H1 (cell line): ENCODE measurements around the gene TEX22. TPM values are rescaled to one million over a fixed set of nuclear protein-coding genes. Genes with fewer than 3 reads are reported as not detected.

ENCODE experiments used
- CTCF ChIA-PET: fragments of 300-600 bp; sonication (Branson Sonifier 250); formaldehyde crosslinking; loops from one replicate; lab custom pipeline; 2021; ENCODE audit not compliant: partially characterized antibody; lab: Charles Lee
- POLR2A ChIA-PET: fragments of 300-600 bp; sonication (Branson Sonifier 250); formaldehyde crosslinking; loops from one replicate; lab custom pipeline; 2021; ENCODE audit warnings: inconsistent platforms; ENCODE audit not compliant: partially characterized antibody; lab: Charles Lee
- DNase-seq, 2 experiments: peaks; one replicate each; pipeline versions ENCODE4 v3.0.0 to v3.0.0-alpha.2; 2010 to 2022; ENCODE audit warnings: low spot score in 2 of 2, low read depth in 1 of 2, mixed read lengths in 1 of 2
- FAIRE-seq: peaks from 2 replicates; lab custom pipeline; 2011; peaks lifted over from hg19 to GRCh38; lab: Jason Lieb, UNC
- H2AFZ ChIP-seq: 2 replicates; pipeline ENCODE4 v1.8.1; 2012; ENCODE audit warnings: low read length, inconsistent platforms
- H2AK5ac ChIP-seq: 2 replicates; pipeline ENCODE4 v1.6.1; 2013; ENCODE audit warnings: low read depth, low read length
- H2BK120ac ChIP-seq: replicated peaks from 2 replicates; pipeline ENCODE3; 2013; ENCODE audit warnings: low read depth, low read length, inconsistent platforms
- H2BK12ac ChIP-seq: 2 replicates; pipeline ENCODE4 v1.6.1; 2013; ENCODE audit warnings: low read depth, low read length
- H2BK15ac ChIP-seq: 2 replicates; pipeline ENCODE4 v1.6.1; 2013; ENCODE audit warnings: low read length
- H2BK20ac ChIP-seq: 2 replicates; pipeline ENCODE4 v1.6.1; 2013; ENCODE audit warnings: low read length
- H2BK5ac ChIP-seq: 2 replicates; pipeline ENCODE4 v1.6.1; 2013; ENCODE audit warnings: low read depth, low read length
- H3K14ac ChIP-seq: 2 replicates; pipeline ENCODE4 v1.6.1; 2013; ENCODE audit warnings: inconsistent platforms; ENCODE audit not compliant: insufficient read length
- H3K18ac ChIP-seq: 2 replicates; pipeline ENCODE4 v1.6.1; 2013; ENCODE audit warnings: low read length; ENCODE audit errors: extremely low read depth
- H3K23ac ChIP-seq: 2 replicates; pipeline ENCODE4 v1.6.1; 2013; ENCODE audit warnings: inconsistent platforms; ENCODE audit not compliant: insufficient read length
- H3K23me2 ChIP-seq: 2 replicates; pipeline ENCODE4 v1.6.1; 2013; ENCODE audit warnings: low read depth, low read length
- H3K27ac ChIP-seq: 2 replicates; pipeline ENCODE4 v1.6.1; 2011; ENCODE audit warnings: low read depth, low read length, inconsistent platforms
- H3K27me3 ChIP-seq, 4 experiments: replicated peaks in 1 of 4; 1 replicate in 1 of 4; 2 replicates in 3 of 4; pipeline versions ENCODE4 v1.6.1 to v1.8.1; 2011 to 2013; ENCODE audit warnings: low read length in 3 of 4, mild to moderate bottlenecking in 3 of 4, inconsistent platforms in 2 of 4, mixed read lengths in 2 of 4, moderate library complexity in 1 of 4; ENCODE audit not compliant: control insufficient read depth in 3 of 4, insufficient read depth in 3 of 4; ENCODE audit errors: extremely low read depth in 1 of 4
- H3K36me3 ChIP-seq, 4 experiments: 2 replicates each; pipeline versions ENCODE4 v1.6.1 to v1.8.1; 2011 to 2013; ENCODE audit warnings: mild to moderate bottlenecking in 4 of 4, low read length in 3 of 4, moderate library complexity in 2 of 4, control low read depth in 1 of 4, inconsistent platforms in 1 of 4; ENCODE audit not compliant: insufficient read depth in 4 of 4, control insufficient read depth in 2 of 4
- H3K4ac ChIP-seq: replicated peaks from 2 replicates; pipeline ENCODE3; 2013; ENCODE audit warnings: low read length, low read depth, mixed read lengths, inconsistent platforms; ENCODE audit not compliant: insufficient read length
- H3K4me1 ChIP-seq, 4 experiments: replicated peaks in 1 of 4; 1 replicate in 1 of 4; 2 replicates in 3 of 4; pipeline versions ENCODE4 v1.6.1 to v1.8.1; 2011 to 2013; ENCODE audit warnings: low read length in 3 of 4, inconsistent platforms in 2 of 4, mixed read lengths in 1 of 4; ENCODE audit not compliant: insufficient read depth in 4 of 4, control insufficient read depth in 3 of 4
- H3K4me2 ChIP-seq, 2 experiments: 2 replicates each; pipeline versions ENCODE4 v1.6.1 to v1.8.1; 2011 to 2013; ENCODE audit warnings: low read depth in 2 of 2, low read length in 2 of 2, control low read depth in 1 of 2, inconsistent platforms in 1 of 2, mild to moderate bottlenecking in 1 of 2; ENCODE audit not compliant: insufficient read depth in 1 of 2
- H3K4me3 ChIP-seq, 4 experiments: fragments of 200-600, 300-600 bp in 1 of 4; sonication (generic), shearing (Covaris generic), sonication (Bioruptor Twin) in 1 of 4; 2 replicates each; pipeline versions ENCODE4 v1.5.1 to v1.8.1; 2011 to 2016; ENCODE audit warnings: low read length in 4 of 4, low read depth in 3 of 4, control low read depth in 2 of 4, inconsistent platforms in 2 of 4, mild to moderate bottlenecking in 2 of 4, mixed read lengths in 1 of 4, moderate library complexity in 1 of 4; ENCODE audit not compliant: insufficient read depth in 2 of 4; ENCODE audit errors: extremely low read depth in 1 of 4
- H3K56ac ChIP-seq: replicated peaks from 2 replicates; pipeline ENCODE3; 2013; ENCODE audit warnings: low read depth, mild to moderate bottlenecking, mixed read lengths, low read length, inconsistent platforms; ENCODE audit not compliant: insufficient read length
- H3K79me1 ChIP-seq: 2 replicates; pipeline ENCODE4 v1.6.1; 2013; ENCODE audit warnings: low read depth, low read length, control low read depth
- H3K79me2 ChIP-seq, 2 experiments: 2 replicates each; pipeline versions ENCODE4 v1.6.1 to v1.8.1; 2012 to 2013; ENCODE audit warnings: low read length in 2 of 2, mild to moderate bottlenecking in 2 of 2, inconsistent platforms in 1 of 2; ENCODE audit not compliant: insufficient read depth in 2 of 2, control insufficient read depth in 1 of 2
- H3K9ac ChIP-seq, 4 experiments: replicated peaks in 1 of 4; 1 replicate in 1 of 4; 2 replicates in 3 of 4; pipeline versions ENCODE4 v1.6.1 to v1.8.1; 2011 to 2013; ENCODE audit warnings: low read depth in 3 of 4, low read length in 3 of 4, control low read depth in 2 of 4, mild to moderate bottlenecking in 2 of 4, moderate library complexity in 2 of 4, inconsistent platforms in 1 of 4; ENCODE audit errors: extremely low read depth in 1 of 4
- H3K9me3 ChIP-seq, 2 experiments: 2 replicates each; pipeline versions ENCODE4 v1.6.1 to v1.8.1; 2012 to 2013; ENCODE audit warnings: mild to moderate bottlenecking in 2 of 2, moderate library complexity in 2 of 2, control low read depth in 1 of 2, inconsistent platforms in 1 of 2, low read depth in 1 of 2, low read length in 1 of 2, mixed read lengths in 1 of 2; ENCODE audit not compliant: insufficient read depth in 2 of 2
- H4K20me1 ChIP-seq, 2 experiments: replicated peaks in 1 of 2; 2 replicates each; pipeline versions ENCODE3 to v1.8.1; 2011 to 2013; ENCODE audit warnings: inconsistent platforms in 2 of 2, low read length in 2 of 2, mild to moderate bottlenecking in 1 of 2; ENCODE audit not compliant: insufficient read depth in 2 of 2, control insufficient read depth in 1 of 2
- H4K5ac ChIP-seq: 2 replicates; pipeline ENCODE4 v1.6.1; 2013; ENCODE audit warnings: low read length, low read depth, mixed read lengths, inconsistent platforms; ENCODE audit not compliant: insufficient read length
- H4K8ac ChIP-seq: 2 replicates; pipeline ENCODE4 v1.8.0; 2013; ENCODE audit warnings: mild to moderate bottlenecking, moderate library complexity, low read length, inconsistent platforms; ENCODE audit not compliant: insufficient read depth; ENCODE audit errors: extremely low read depth
- H4K91ac ChIP-seq: replicated peaks from 2 replicates; pipeline ENCODE3; 2013; ENCODE audit warnings: low read length, mixed read lengths, inconsistent platforms; ENCODE audit not compliant: insufficient read length
- RBBP5 ChIP-seq: IDR thresholded peaks from 2 replicates; pipeline ENCODE4 v1.7.1; 2012; ENCODE audit warnings: low read depth, mild to moderate bottlenecking, inconsistent platforms, low read length, moderate library complexity, borderline replicate concordance
- WGBS, 2 experiments: shearing (Covaris generic) in 1 of 2; methylation state at CpG; one replicate each; pipeline versions ENCODE4 v1.1.6 to v1.1.7; 2013 to 2015; ENCODE audit warnings: low lambda C conversion rate in 2 of 2, mixed read lengths in 2 of 2, inconsistent platforms in 1 of 2, low coverage in 1 of 2, missing lambda C conversion rate in 1 of 2; ENCODE audit not compliant: insufficient replicate concordance in 2 of 2, insufficient coverage in 1 of 2, insufficient read length in 1 of 2; ENCODE audit errors: extremely low coverage in 1 of 2, missing lambda C conversion rate in 1 of 2; 5-methylcytosine and 5-hydroxymethylcytosine counted together
- polyA plus RNA-seq, 7 experiments: library from polyadenylated mRNA; depleted of rRNA in 3 of 7; stranded (reverse) in 5 of 7; unstranded in 2 of 7; fragments of >200 nt in 5 of 7; fragments of 200-250 nt in 2 of 7; gene quantifications; 1 replicate in 5 of 7; 2 replicates in 1 of 7; 4 replicates in 1 of 7; pipeline versions ENCODE4 v1.2.1 to v1.2.3, GENCODE V29; 2011 to 2013; ENCODE audit warnings: missing spikeins in 2 of 7, mixed read lengths in 2 of 7
- total RNA-seq: library from RNA; stranded (reverse); fragmentation: NEBNext Ultra II Directional; extraction: Animal tissue kit (Norgen Biotek cat#: 25700); gene quantifications from 2 replicates; pipeline ENCODE4 v1.2.1, GENCODE V29; 2021

Gene TEX22
- total and polyA plus RNA-seq, 2 of the 8 experiments (the other 6 are each of a cell fraction or from before 2014, with no cell fraction given), result 0.24 to 0.39 TPM

DNA sequence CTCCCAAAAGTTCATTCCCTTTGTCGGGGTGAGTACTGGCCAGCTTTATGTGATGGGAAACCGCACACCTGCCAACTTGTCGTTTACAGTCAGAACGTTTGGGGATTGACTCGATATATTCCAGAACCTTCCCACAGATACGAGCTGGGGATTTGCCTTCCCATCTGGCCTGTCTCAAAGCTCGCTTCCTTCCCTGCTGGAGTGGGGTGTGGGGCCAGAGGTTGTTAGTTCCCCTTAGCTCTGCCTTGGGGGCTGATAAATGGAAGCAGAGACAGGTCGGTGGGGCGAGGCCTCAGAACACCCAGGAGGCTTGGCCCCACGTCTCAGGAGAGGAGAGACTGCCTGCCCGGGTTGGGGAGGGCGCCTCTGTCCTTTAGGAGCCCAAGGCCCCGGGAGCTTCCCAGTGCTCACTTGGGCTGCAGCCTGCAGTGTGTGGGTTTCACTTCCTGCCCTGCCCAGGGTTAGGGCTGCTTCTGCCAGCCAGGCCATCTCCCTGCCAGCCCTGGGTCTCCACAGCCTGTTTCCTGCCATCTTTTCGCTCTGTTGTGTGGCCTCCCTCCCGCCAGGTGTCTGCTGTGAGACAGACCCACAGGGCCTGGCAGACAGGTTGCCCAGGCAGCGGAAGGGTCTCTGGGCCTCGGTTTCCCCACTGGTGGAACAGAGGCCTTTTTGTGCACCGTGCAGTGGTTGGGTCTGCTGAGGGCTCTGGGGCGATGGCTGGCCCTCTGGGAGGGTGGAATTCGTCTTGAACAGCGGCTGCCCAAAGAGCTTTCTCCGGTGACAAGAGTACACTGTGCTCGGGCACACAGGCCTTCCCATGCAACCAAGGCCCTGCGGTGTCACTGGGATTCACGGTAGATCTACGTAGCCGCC lies 8.1 kb upstream of the TEX22 start:
- no peak overlapping the region for H3K27ac ChIP-seq
- 89% methylated on average over 23 of the region's 27 CpGs; no CpG with 5 or more reads in 1 of the 2 experiments for WGBS, 2 experiments
- no peak for FAIRE-seq
- no peak overlapping the region for H3K18ac ChIP-seq
- H4K91ac ChIP-seq, result no peak overlapping the region
- no peak overlapping the region for H2BK5ac ChIP-seq
- no peaks in the 10 kb centered on the region; a peak in 1 of 7 replicates for H3K4me1 ChIP-seq
- no peak overlapping the region for H3K9ac ChIP-seq
- H3K4ac ChIP-seq, result no peak overlapping the region
- H2BK15ac ChIP-seq, result no peak overlapping the region
- H4K20me1 ChIP-seq, result peaks cover 0 to 8% of the 10 kb centered on the region in 2 experiments
- no peak overlapping the region for H3K4me2 ChIP-seq
- H2BK20ac ChIP-seq, result no peak overlapping the region
- no peak overlapping the region for H3K56ac ChIP-seq
- no peak overlapping the region for H2BK12ac ChIP-seq
- no peak overlapping the region for H4K8ac ChIP-seq
- no peak overlapping the region for H2AK5ac ChIP-seq
- CTCF ChIA-PET, result interaction anchor here (0.7 to 2.0 kb wide), 12 partner anchors 7 to 181 kb away, joined by 3 to 9 read pairs (median 4); no protein-coding TSS in a partner anchor
- TF ChIP-seq RBBP5, result no peak
- no peaks in the 10 kb centered on the region for H3K79me2 ChIP-seq
- no peak overlapping the region for H3K14ac ChIP-seq
- H3K9me3 ChIP-seq, result no peaks in the 10 kb centered on the region
- H3K79me1 ChIP-seq, result no peaks in the 10 kb centered on the region; the same call in 1 of the 2 replicates
- no peak overlapping the region for H3K4me3 ChIP-seq
- POLR2A ChIA-PET, result interaction anchor here (1.0 to 1.8 kb wide), 4 partner anchors 9 to 21 kb away, joined by 3 to 7 read pairs (median 4); no protein-coding TSS in a partner anchor
- DNase-seq, result no peak
- H2BK120ac ChIP-seq, result no peak overlapping the region
- peaks cover 0 to 4% (median 1%) of the 10 kb centered on the region in 4 experiments; a peak in 3 of 8 replicates for H3K36me3 ChIP-seq
- H3K23me2 ChIP-seq, result no peaks in the 10 kb centered on the region
- H4K5ac ChIP-seq, result no peak overlapping the region
- H2AFZ ChIP-seq, result no peak overlapping the region
- H3K27me3 ChIP-seq, result no peaks in the 10 kb centered on the region
- no peak overlapping the region for H3K23ac ChIP-seq
